GM21360 (cell line): Measurements from ENCODE around the gene GFRA3.
"Not testable (repeated sequence)": the region's sequence is repeated elsewhere in the genome, so short reads cannot be mapped to it uniquely, and the experiment has no call there.

ENCODE experiments used
- ATAC-seq: cut with Tn5 transposase; IDR thresholded peaks from one replicate; pipeline ENCODE4 v1.9.1; 2021; ENCODE audit warnings: mild to moderate bottlenecking, moderate library complexity; ENCODE audit not compliant: unreplicated experiment

Gene GFRA3

DNA sequence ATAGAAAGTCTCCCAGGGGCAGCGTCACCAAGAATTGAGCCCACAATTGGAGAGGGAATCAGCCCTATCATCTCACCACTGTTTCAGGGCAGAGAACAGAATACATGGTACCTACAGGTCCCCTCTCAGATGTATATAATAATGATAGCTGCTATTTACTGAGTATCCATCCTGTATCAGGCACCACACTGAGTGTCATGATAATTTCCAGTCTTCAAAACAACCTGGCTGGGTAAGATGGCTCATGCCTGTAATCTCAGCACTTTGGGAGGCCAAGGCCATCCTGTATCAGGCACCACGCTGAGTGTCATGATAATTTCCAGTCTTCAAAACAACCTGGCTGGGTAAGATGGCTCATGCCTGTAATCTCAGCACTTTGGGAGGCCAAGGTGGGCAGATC is 26.6 kb downstream of the GFRA3 start:
- not testable (repeated sequence) for ATAC-seq

GRCh38 chr5:138246822-138247221 is 27.6 kb downstream of the GFRA3 start:
- ATAC-seq = no peak

DNA sequence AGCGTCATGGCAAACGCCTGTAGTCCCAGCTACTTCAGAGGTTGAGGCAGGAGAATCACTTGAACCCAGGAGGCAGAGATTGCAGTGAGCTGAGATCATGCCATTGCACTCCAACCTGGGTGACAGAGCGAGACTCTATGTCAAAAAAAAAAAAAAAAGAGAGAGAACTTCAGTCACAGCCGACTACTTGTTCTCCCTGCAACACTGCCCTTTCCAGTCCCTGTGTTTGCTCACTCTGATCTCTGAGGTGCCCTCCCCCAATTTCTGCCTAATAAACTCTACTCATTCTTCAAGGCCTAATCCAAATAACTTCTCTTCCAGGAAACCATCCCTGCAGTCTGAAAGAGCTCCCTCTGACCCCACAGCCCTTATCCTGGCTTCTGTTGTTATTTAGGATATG is 28.1 kb downstream of the GFRA3 start:
- ATAC-seq = no peak

GRCh38 chr5:138245717-138246116 is 28.7 kb downstream of the GFRA3 start:
- no peak for ATAC-seq

DNA sequence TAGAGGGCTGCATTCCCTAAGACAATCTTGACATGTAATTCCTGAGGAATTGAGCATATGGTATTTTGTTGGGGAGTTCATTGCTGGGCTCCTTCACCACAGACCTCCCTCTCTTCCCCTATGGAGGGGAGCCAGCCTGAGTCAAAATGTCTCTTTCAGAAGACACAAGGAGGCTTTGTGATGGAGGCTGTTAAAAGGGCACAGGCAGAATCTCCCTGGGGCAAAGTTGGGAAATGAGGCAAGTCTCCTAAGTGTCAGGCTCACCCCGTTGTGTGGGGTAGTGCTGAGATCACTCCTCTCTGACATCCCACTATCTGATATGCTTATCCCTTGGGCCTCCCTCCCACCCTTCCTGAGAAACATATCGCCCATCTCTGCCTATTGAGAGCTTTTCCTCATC is 30.6 kb downstream of the GFRA3 start:
- no peak for ATAC-seq

DNA sequence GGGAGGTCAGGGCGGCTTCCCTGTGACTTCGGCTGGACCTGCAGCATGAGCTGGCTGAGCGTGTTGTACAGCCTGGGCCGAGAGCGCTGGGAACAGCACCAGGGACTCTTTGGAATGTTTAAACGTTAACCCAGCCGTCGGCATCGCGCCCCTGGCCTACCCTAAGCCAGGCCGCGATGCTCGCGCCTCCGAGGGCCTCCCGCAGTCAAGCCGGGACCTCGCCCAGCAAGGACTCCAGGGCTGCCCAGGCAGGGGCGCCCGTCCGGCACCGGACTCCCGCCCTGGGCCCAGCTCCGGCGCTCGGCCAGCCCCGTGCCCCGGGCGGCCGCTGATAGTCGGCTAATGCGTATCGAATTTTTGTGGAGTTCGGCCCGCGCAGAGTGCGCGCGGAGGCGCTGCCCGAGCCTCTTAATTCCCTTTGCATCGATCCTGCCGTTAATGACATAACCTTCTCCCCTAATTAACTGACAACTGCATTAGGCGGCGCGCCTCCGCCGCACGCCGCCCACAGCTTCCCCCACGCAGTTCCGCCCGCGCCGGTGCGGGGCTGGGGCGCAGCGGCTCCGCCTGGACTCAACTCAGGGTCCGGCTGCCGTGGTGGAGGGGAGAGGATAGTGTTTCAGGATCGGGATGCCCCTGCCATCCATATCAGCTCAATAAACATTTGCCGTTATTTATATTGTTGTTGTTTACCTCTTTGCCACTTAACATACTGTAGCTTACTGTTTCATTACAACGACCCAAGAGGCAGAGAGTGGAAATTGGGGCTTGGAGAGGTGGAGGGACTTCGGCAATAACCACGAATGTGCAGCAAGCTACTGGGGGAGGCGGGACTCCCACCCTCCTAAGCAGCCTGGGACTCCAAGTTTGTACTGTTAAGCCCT is 32.5 kb downstream of the GFRA3 start:
- ATAC-seq = no peak

- ATAC-seq = no peak
Observed at GRCh38 chr5:138240650-138241385, 33.6 kb downstream of the GFRA3 start.

GRCh38 chr5:138238034-138238433 is 36.4 kb downstream of the GFRA3 start:
- ATAC-seq = no peak

GRCh38 chr5:138234651-138235050 is 39.8 kb downstream of the GFRA3 start:
- ATAC-seq = no peak

GRCh38 chr5:138233280-138233679 is 41.1 kb downstream of the GFRA3 start:
- no peak for ATAC-seq

GRCh38 chr5:138230981-138231589 is 43.3 kb downstream of the GFRA3 start:
- ATAC-seq = no peak

DNA sequence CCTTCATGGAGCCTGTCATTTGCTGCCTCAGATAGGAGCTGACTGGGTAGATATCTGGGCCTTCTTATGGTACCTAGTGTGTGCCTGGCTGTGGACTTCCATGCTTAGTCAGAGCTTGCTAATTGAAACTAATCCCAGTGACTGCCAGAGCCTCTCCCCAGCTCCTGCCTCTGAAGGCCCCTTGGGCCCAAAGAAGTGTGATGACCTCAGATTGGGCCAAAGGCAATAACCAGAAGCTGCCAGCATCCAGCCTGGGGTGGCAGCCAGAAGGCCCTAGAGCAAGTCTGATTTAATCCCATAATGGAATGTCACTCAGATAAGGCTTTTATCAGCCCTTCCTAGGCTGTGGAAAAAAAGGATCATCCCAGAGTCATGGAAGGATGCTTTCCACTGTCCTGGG is 44.2 kb downstream of the GFRA3 start:
- ATAC-seq = no peak

DNA sequence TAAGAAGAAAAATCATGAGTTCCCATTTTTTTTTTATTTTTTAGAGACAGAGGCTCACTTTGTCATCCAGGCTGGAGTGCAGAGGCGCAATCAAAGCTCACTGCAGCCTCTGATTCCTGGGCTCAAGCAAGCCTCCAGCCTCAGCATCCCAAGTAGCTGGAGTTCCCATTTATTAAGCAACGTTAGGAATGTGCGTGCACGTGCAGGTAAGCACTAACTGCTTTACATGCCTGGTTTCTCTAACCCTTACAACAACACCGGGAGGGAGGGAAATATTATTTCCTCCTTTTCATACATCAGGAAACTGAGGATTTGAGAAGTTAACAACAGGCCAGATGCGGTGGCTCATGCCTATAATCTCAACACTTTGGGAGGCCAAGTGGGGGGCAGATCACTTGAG is 45.0 kb downstream of the GFRA3 start:
- ATAC-seq = no peak

- ATAC-seq = no peak
Observed at GRCh38 chr5:138226910-138227309, 47.5 kb downstream of the GFRA3 start.

DNA sequence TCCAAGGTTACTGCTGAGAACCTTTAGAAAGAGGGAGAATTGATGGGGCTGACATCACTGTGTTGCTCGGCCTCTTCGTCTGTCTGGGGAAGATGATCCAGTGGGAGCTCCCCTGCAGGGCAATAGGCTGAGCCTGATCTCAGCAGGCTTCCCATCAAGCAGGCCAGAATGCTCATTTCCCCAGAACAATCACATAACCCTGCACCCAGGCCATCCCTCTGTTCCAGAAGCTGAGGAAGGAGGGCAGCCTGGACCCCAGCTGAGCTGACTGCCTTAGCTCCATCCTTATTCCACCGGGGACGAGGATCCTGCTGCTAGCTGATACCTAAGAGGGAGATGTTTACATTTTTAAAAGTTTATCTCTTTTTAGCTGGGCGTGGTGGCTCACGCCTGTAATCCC is 49.7 kb downstream of the GFRA3 start:
- no peak for ATAC-seq

DNA sequence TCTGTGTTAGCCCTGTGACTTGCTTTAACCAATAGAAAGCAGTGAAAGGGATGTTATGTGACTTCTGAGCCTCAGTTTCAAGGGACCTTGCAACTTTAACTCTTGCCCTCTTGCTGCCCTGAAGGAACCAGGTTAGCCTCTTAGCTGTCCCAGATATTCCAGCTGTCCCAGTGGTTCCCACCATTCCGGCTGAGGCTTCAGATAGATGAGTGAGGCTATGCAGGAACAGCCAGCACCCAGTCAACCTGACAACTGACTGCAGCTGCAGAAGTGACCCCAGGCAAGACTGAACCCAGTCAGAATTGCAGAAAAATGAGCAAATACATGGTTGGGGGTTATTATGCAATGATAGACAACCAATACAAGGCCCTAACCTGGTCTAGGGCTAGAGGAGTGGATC is 50.9 kb downstream of the GFRA3 start:
- ATAC-seq = no peak

- ATAC-seq = no peak
Observed at GRCh38 chr5:138216799-138217198, 57.6 kb downstream of the GFRA3 start.

DNA sequence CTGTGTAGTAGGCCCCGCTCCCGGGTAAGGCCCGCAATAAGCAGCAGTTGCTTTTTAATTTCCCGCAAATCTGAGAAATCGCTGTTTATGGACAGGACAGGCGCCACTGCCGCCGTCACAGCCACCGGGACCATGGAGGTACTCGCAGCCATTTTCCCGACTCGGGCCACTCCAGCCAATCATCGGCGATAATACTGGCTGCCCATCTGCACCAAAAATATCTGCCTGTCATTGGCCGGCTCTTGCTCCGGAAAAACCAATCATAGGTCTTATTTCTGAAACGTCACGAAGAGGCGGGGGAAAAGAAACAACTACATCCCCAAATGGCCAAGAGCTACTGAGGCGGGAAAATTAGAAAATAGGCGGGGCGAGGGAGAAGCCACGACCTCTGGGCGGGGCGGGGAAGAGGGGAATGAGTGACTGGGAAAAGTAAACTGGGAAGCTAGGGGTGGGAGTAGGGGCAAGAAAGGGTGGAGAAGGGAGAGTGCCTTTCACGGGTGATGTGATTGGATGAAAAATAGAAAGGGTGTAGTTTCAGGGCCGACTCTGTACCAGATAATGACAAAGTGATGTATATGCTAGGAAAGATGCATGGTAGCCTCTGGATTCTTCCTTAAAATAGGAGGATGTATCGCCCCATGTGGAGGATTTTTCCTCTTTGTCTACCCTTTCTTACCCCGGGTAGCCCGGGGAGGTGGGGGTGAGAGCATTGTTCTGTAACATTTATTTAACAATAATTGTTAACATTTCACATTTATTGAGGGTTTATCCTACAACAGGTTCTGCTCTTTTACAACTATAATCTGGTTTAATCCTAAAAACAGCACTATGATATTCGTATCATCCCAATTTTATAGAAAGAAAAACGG is 61.0 kb downstream of the GFRA3 start, which contains the start of gene CDC23:
CDC23 (minus strand) TSS at position 163 of the 869 bp plus-strand sequence; CDS start at position 152, 11 bp downstream.
- peak; percentile 85 for ATAC-seq

DNA sequence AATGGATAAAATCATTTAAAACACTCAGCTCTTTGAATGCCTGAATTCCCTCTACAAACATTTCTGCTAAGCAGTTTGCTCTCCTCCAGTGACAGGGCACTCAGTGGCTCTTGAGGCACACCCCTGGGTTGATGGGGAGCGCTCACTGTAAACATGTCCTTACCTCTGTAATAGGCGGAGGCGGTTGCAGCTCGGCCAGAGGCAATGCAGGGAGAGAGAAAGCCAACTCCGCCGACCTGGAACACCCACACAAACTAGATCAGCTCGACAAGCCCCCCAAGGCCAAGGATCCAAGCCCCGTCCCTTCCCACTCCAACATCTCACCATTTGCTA is 61.6 kb downstream of the GFRA3 start:
- peak; percentile 23 for ATAC-seq

DNA sequence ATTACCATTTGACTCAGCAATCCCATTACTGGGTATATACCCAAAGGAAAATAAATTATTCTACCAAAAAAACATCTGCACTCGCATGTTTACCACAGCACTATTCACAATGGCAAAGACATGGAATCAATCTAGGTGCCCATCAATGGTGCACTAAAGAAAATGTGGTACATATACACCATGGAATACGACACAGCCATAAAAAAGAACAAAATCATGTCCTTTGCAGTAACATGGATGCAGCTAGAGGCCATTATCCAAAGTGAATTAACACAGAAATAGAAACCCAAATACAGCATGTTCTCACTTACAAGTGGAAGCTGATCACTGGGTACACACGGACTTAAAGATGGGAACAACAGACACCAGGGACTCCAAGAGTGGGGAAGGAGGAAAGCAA is 63.4 kb downstream of the GFRA3 start:
- no peak for ATAC-seq
